Activated T-cell treated with anti-CD3 and anti-CD28 coated beads, Interleukin-2, amount 50 U/mL, for 72 hours (primary cell): ENCODE measurements around the gene SACM1L. TPM values are rescaled to one million over a fixed set of nuclear protein-coding genes. Genes with fewer than 3 reads are reported as not detected.

Experiments
- ATAC-seq, 2 donors: fragments of 150-1000 bp; cut with Tn5 transposase; replicated peaks in 1 of 2; 2 replicates each; pipeline ENCODE4 v1.10.0; 2021; ENCODE audit warnings: moderate library complexity in 2 of 2, mild to moderate bottlenecking in 1 of 2
- DNase-seq, 2 donors: peaks; one replicate each; pipeline ENCODE4 v3.0.0; 2021 to 2022; ENCODE audit warnings: mixed read lengths in 1 of 2
- H3K27ac Mint-ChIP-seq: one replicate; pipeline ENCODE4 v1.8.0; 2022; ENCODE audit warnings: mild to moderate bottlenecking, moderate library complexity, mixed read lengths
- H3K27me3 Mint-ChIP-seq: one replicate; pipeline ENCODE4 v1.8.0; 2022; ENCODE audit warnings: low read depth, mixed read lengths
- H3K36me3 Mint-ChIP-seq, 2 donors: one replicate each; pipeline ENCODE4 v1.8.0; 2022; ENCODE audit warnings: mixed read lengths in 2 of 2, mild to moderate bottlenecking in 1 of 2; ENCODE audit not compliant: insufficient read depth in 2 of 2
- H3K4me1 Mint-ChIP-seq: one replicate; pipeline ENCODE4 v1.8.0; 2022; ENCODE audit warnings: low read depth, mixed read lengths
- H3K4me3 Mint-ChIP-seq, 2 donors: one replicate each; pipeline ENCODE4 v1.8.0; 2022; ENCODE audit warnings: mild to moderate bottlenecking in 2 of 2, mixed read lengths in 2 of 2, moderate library complexity in 2 of 2
- H3K9me3 Mint-ChIP-seq, 2 donors: one replicate each; pipeline ENCODE4 v1.8.0; 2022; ENCODE audit warnings: mixed read lengths in 2 of 2
- total RNA-seq, 2 donors: library from RNA; stranded (reverse); gene quantifications; one replicate each; pipeline ENCODE4 v1.2.3, GENCODE V29; 2022

The SACM1L gene
- total RNA-seq, 2 donors from 2014 or later: 77.1 to 78.4 TPM

- peaks cover 12% of the 10 kb centered on the region for H3K4me1 Mint-ChIP-seq
- no peaks in the 10 kb centered on the region for H3K9me3 Mint-ChIP-seq
- ATAC-seq (no peak), DNase-seq (no peak)
- peaks cover 40% of the 10 kb centered on the region for H3K27me3 Mint-ChIP-seq
- H3K36me3 Mint-ChIP-seq: no peaks in the 10 kb centered on the region
- no peak overlapping the region for H3K4me3 Mint-ChIP-seq
- H3K27ac Mint-ChIP-seq: no peak overlapping the region
These were observed 85.7 kb downstream of the SACM1L start for GRCh38 chr3:45774581-45775521.

- peaks cover 12% of the 10 kb centered on the region for H3K4me1 Mint-ChIP-seq
- no peaks in the 10 kb centered on the region for H3K9me3 Mint-ChIP-seq
- no peak for ATAC-seq
- H3K4me3 Mint-ChIP-seq: no peak overlapping the region
- no peak for DNase-seq
- no peak overlapping the region for H3K27ac Mint-ChIP-seq
- no peaks in the 10 kb centered on the region for H3K36me3 Mint-ChIP-seq
- peaks cover 31% of the 10 kb centered on the region for H3K27me3 Mint-ChIP-seq
These were observed 86.5 kb downstream of the SACM1L start for GRCh38 chr3:45775571-45776300.

DNA sequence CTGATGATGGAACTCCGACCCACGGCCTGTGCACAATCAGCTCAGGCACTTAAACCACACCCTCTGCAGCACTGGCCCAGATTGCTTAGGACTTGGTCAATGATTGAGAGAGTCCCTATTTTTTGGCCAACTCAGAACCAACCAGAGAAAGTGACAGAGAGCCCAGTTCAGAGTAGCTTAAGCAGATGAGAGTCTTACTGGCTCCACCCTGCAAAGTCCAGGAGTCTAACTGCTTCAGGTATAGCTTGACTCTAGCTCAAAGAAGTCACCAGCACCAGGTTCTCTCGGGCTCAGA, 87.1 kb downstream of the SACM1L start:
- Mint-ChIP-seq H3K36me3 (no peaks in the 10 kb centered on the region), H3K9me3 (no peaks in the 10 kb centered on the region), H3K27me3 (peaks cover 26% of the 10 kb centered on the region), H3K4me3 (no peak overlapping the region), H3K27ac (no peak overlapping the region), H3K4me1 (peaks cover 12% of the 10 kb centered on the region)
- ATAC-seq: no peak
- no peak for DNase-seq

DNA sequence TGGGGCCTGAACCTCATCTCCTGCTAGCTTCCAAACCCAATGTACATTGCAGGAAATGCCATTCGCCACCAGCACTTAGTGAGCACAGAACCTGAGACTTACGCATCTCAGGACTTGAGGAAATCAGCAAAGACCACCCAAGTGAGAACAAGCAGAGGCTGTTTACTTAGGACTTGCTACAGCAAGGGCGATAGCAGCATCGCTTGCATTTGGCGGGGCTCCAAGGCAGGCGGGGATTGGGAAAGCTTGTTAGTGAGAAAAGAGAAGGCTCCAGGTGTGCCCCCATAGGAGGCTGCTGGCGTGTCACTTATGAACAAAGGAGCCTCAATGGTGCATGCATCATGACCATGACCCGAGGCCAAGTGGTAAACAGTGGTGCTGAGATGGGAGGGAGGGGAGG, 87.4 kb downstream of the SACM1L start:
- DNase-seq: no peak
- Mint-ChIP-seq H3K27ac (no peak overlapping the region), H3K36me3 (no peaks in the 10 kb centered on the region), H3K4me3 (no peak overlapping the region), H3K4me1 (peaks cover 12% of the 10 kb centered on the region), H3K27me3 (peaks cover 23% of the 10 kb centered on the region), H3K9me3 (no peaks in the 10 kb centered on the region)
- ATAC-seq: no peak

DNA sequence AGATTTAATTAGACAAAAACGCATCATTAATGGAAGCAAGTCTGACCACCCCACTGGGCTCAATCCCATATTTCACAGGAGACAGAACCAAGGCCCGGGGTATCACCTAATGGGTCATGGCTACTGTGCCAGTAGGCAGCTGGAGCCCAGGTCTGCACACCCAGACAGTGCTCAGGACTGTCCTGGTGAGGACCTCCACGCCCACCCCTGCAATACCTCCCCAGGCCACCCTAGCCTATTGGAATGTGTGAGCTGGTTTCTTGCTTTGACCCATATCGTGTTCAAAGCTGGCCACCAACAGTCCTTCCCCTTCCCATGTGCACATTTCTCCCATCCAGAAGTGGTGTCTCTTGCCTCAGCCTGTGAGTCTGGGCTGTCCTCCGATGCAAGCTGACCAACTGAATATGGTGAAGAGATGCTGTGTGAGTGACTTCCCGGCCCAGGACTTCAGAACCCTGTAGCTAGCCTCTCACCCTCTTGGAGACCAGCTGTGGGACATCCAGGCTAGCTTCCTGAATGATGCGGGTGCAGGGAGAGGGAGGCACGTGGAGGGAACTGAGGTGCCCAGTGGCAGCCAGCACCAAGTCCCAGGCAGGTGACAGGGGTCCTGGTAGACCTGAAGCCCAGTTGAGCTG, 88.0 kb downstream of the SACM1L start:
- DNase-seq: no peak
- ATAC-seq: no peak
- no peaks in the 10 kb centered on the region for H3K9me3 Mint-ChIP-seq
- H3K27ac Mint-ChIP-seq: no peak overlapping the region
- peaks cover 11% of the 10 kb centered on the region for H3K4me1 Mint-ChIP-seq
- H3K27me3 Mint-ChIP-seq: peaks cover 17% of the 10 kb centered on the region
- no peak overlapping the region for H3K4me3 Mint-ChIP-seq
- no peaks in the 10 kb centered on the region for H3K36me3 Mint-ChIP-seq

DNA sequence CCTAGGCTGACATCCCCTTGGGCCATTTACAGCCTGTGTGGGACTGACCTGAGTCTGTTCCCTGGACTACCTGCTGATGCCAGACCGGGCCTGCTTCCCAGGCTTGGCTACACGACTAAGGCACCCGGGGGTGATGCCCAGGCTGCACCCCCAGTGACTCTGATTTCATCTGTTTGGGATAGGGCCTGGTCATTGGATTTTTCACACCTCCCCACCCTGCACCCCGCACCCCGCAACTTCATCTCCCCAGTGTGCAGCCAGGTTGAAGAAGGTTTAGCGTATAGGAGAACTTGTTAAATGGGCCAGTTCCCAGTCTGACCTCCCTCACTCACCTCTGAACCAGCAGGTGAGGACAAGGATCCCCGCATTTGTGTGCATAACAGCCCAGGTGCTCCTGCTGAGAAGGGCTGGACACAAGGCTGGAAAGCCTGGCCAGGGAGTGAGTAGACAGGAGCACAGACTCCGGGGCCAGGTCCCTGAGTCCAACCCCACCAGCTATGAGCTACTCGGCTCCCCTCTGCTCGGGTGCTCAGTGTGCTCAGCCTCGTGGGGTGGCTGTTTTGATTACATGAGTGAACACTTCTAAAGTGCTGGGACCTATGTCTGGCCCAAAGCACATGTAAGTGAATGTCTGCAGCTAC, 88.7 kb downstream of the SACM1L start:
- ATAC-seq (no peak), DNase-seq (no peak)
- Mint-ChIP-seq H3K27ac (no peak overlapping the region), H3K9me3 (no peaks in the 10 kb centered on the region), H3K36me3 (no peaks in the 10 kb centered on the region), H3K4me1 (peaks cover 5% of the 10 kb centered on the region), H3K27me3 (peaks cover 11% of the 10 kb centered on the region), H3K4me3 (no peak overlapping the region)

DNA sequence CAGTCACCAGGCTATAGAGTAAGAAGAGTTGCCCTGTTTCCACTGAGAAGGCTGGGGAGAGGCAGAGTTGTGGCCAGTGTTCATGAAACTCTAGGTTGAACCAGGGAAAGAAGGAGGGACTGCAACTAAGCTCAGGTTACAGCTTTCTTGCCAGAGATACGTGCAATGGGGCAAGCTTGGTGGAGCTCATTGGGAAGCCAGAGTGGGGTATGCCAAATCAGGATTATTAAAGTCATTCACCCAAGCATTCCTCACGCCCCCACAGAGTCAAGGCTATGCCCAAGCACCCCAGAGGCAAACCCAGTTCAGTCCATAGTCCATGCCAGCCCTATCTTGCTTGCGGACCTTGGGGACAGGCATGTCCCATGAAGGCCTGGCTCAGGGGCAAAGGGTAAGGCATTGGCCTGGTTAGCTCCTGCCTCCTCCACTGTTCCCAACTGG, 89.6 kb downstream of the SACM1L start:
- Mint-ChIP-seq H3K4me3 (no peak overlapping the region), H3K36me3 (no peaks in the 10 kb centered on the region), H3K27me3 (peaks cover 11% of the 10 kb centered on the region), H3K9me3 (no peaks in the 10 kb centered on the region), H3K4me1 (no peaks in the 10 kb centered on the region), H3K27ac (no peak overlapping the region)
- ATAC-seq (no peak), DNase-seq (no peak)

- Mint-ChIP-seq H3K27ac (no peak overlapping the region), H3K27me3 (peaks cover 5% of the 10 kb centered on the region), H3K4me1 (no peaks in the 10 kb centered on the region), H3K4me3 (no peak overlapping the region), H3K9me3 (no peaks in the 10 kb centered on the region), H3K36me3 (no peaks in the 10 kb centered on the region)
- DNase-seq: no peak
- ATAC-seq: no peak
These were observed 90.8 kb downstream of the SACM1L start for GRCh38 chr3:45779746-45780735.

DNA sequence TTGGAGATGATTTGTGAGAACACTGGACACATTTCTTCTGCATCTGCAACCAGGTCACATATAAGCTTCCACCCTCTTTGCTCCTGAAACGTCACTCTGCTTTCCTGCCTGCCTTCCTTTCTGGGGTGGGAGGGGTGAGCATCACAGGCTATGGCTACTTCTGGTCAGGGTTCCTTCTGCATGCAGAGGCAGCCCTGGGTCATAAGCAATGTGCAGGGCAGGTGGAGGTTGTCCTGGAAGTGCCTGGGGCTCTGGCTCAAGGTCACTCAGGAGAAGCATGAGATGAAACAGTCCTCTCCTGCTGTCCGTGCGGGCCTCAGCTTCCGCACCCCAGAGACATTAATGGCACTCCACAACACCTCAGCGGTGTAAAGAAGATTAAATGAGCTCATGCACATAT, 92.1 kb downstream of the SACM1L start:
- Mint-ChIP-seq H3K27me3 (peaks cover 5% of the 10 kb centered on the region), H3K27ac (no peak overlapping the region)

GRCh38 chr3:45781841-45782240, 92.6 kb downstream of the SACM1L start:
- Mint-ChIP-seq H3K36me3 (no peaks in the 10 kb centered on the region), H3K4me3 (no peak overlapping the region), H3K4me1 (no peaks in the 10 kb centered on the region), H3K27me3 (peaks cover 6% of the 10 kb centered on the region), H3K9me3 (no peaks in the 10 kb centered on the region), H3K27ac (no peak overlapping the region)
- DNase-seq: no peak
- ATAC-seq: no peak

More for the DNA sequence above, 92.1 kb downstream of the SACM1L start:
- no peak for ATAC-seq
- H3K4me1 Mint-ChIP-seq: no peaks in the 10 kb centered on the region
- H3K36me3 Mint-ChIP-seq: no peaks in the 10 kb centered on the region
- no peak for DNase-seq
- no peaks in the 10 kb centered on the region for H3K9me3 Mint-ChIP-seq
- no peak overlapping the region for H3K4me3 Mint-ChIP-seq

GRCh38 chr3:45782381-45782780, 93.2 kb downstream of the SACM1L start:
- no peak overlapping the region for H3K4me3 Mint-ChIP-seq
- no peaks in the 10 kb centered on the region for H3K36me3 Mint-ChIP-seq
- ATAC-seq (no peak), DNase-seq (no peak)
- H3K27me3 Mint-ChIP-seq: peaks cover 11% of the 10 kb centered on the region
- H3K27ac Mint-ChIP-seq: no peak overlapping the region
- H3K4me1 Mint-ChIP-seq: no peaks in the 10 kb centered on the region
- no peaks in the 10 kb centered on the region for H3K9me3 Mint-ChIP-seq

GRCh38 chr3:45783667-45784066, 94.5 kb downstream of the SACM1L start:
- Mint-ChIP-seq H3K9me3 (no peaks in the 10 kb centered on the region), H3K36me3 (no peaks in the 10 kb centered on the region), H3K27ac (no peak overlapping the region), H3K4me3 (no peak overlapping the region), H3K4me1 (no peaks in the 10 kb centered on the region), H3K27me3 (peaks cover 13% of the 10 kb centered on the region)
- ATAC-seq (no peak), DNase-seq (no peak)
